ENCODE results near the gene XCL2.
A peak's percentile ranks its signal among the peaks of the same experiment; 100 is the strongest.
"Not testable (repeated sequence)": the region's sequence is repeated elsewhere in the genome, so short reads cannot be mapped to it uniquely, and the experiment has no call there.

XCL2 gene

DNA sequence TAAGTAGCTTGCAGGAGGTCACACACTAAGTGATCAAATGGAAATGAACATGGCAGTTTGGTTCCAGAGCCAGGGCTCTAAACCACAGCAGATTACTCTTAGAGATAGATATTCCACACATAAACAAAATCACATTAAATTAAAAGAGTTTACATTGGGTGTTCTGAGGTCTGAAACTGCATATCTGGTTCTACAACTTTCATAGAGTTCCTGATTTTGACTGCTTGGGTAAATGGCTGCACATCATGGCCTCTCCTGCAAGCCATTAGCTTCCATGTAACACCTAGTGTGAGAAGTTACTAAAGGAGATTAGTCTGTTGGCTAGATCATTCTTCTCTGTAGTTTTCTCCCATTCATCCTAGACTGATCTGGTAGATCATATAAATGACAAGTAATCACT, 12.8 kb upstream of the XCL2 start:
- no peak for DNase-seq (ENCODE audit: low spot score)

GRCh38 chr1:168555508-168556046, 11.8 kb upstream of the XCL2 start:
- DNase-seq (ENCODE audit: low spot score) = no peak

DNA sequence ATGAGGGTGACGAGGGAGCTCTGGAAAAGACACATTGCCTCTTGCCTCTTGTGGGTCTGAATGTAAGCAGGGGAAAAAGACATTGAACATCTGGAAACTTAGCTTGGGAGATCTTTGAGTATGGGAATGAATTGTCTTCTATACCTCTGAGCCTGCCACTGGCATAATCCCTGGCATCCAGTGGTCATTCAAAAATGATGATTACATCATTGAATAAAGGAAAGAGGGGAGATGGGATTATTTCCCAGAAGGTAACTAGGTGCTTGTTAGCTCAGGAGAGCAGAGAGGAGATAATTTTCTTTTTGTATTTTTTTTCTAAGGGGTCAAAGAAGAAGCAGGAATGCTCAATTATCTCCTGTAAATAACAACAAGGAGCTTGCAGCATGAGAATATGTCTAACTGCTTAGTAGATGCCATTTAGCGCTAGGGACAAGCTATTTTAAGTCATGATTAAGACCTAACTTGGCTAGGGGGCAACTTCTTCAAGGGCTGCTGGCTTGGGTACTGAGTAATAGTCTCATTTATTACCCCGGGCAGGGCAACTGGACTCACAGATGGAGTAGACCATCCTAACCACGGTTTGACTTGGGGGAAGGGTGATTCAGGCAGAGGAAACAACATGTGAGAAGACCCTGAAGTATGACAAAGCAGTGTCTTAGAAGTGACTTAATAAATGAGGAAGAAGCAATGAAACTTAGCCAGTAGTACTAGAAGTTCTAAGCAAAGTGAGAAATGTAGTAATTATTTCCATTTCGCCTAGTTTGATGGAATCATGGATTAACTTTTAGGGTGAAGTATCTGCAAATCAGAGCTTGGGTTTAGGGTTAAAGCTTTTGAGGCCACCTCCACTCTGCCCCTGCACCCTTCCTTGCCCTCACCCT, 11.0 kb upstream of the XCL2 start:
- no peak for DNase-seq (ENCODE audit: low spot score)

DNA sequence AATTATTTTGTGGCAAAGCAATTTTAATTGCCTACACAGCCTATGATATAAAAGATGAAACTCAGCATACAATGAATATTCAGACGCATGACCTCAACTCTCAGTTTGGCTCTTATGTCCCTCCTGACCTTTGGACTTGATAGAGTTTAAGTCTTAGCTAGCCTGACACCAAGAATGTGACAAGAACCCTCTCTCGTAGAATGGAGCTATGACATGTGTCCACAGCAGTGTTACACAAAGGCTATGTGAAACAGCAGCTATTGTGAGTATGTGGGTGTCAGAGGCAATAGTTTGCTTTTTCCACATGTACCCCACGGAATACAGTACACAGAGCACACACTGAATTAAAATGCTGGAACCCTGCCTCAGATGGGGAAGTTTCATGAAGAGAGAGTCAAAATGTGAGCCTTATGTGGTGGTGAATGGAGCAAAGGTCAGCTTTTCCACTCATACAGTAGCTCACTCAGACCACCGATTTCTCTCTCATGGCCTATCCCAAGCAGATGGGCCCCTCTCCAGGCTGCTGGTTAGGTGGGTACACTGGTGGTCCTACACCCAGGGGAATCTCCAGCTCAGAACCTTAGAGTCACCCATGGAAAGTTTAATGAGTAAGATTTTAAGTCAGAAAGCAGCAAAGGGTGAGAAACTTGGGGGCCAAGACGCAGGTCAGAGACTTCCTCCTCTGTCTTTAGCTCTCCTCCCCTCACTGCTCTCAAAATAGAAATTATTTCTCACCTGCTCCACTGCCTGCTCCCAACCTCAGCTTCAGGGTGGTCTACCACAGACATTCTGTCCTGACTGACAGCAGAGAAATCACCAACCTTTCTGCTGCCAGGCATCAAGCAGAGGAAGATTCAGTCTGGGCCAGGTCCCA, 10.1 kb upstream of the XCL2 start:
- no peak for DNase-seq (ENCODE audit: low spot score)

GRCh38 chr1:168552961-168553360, 9.2 kb upstream of the XCL2 start:
- no peak for DNase-seq (ENCODE audit: low spot score)

- DNase-seq (ENCODE audit: low spot score) = no peak
These were observed 7.9 kb upstream of the XCL2 start for GRCh38 chr1:168551688-168552087.

DNA sequence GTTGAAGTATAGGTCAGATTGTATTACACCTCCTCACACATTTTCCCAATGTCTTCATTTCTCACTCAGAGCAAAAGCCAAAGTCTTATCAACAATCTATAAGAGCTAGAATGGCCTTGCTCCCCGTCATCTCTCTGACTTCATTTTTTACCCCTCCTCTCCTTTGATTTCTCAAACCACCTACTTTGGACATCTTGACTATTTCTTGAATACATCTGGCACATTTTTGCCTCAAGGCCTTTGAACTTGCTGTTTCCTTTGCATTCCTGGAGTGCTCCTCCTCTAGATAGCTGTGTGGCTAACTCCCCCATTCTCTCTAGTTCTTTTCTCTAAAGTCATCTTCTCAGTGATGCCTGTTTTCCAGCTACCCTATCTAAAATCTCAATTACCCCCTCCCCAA, 7.2 kb upstream of the XCL2 start:
- DNase-seq (ENCODE audit: low spot score) = no peak

GRCh38 chr1:168546553-168546895, 2.7 kb upstream of the XCL2 start:
- DNase-seq (ENCODE audit: low spot score) = not testable (repeated sequence)

GRCh38 chr1:168545678-168546552, 2.1 kb upstream of the XCL2 start:
- peak; percentile 37 for DNase-seq (ENCODE audit: low spot score)

DNA sequence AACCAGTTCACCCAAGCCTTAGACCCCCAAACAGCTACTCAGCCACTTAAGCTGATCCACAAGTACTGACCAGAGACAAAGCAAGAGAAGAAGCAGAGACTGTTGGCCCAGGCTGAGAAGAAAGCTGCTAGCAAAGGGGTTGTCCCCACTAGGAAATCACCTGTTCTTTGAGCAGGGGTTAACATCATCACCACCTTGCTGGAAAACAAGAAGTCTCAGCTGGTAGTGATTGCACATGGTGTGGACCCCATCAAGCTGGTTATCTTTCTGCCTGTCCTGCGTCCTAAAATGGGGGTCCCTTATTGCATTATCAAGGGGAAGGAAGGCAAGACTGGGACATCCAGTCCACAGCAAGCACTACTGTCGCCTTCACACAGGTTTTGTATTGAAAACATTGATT, 819 bp downstream of the XCL2 start:
- not testable (repeated sequence) for DNase-seq (ENCODE audit: low spot score)

- DNase-seq (ENCODE audit: low spot score) = not testable (repeated sequence)
These were observed 3.0 kb downstream of the XCL2 start for GRCh38 chr1:168540798-168541197.

GRCh38 chr1:168535536-168535935, 8.3 kb downstream of the XCL2 start:
- no peak for DNase-seq (ENCODE audit: low spot score)

DNA sequence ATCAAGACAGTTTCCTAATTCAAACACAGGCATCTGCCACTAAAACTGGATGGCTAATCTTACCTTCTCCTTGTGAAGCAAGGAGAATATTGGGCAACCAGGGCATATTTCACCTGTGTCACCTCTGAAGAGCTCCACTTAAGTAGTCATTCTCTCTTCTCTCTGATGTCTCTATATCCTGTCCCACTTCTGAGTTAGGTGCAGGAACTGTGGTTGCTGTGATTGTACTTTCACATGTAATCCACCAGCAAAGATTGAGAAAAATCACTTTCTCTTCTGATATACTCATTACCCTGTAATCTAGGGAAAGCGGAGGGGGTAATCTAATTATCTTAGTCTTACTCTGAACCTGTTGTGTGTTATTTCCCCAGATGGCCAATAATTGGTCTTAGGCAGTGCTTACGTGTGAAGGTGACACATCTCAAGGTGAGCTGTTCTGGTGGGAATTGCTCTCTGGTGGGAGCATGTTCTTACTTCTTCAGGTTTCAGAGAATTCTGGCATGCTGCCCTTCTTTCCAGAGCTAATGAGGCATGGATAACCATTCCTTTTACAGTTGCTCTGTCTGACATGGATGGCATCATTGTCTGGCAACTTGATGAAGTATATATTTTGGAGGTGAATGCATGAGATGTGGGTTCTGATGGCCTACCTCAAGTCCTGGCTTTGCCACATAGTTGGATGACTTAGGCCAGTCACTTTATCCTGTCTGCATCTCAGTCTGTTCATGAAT, 12.0 kb downstream of the XCL2 start:
- DNase-seq (ENCODE audit: low spot score) = no peak

GRCh38 chr1:168529518-168529917, 14.3 kb downstream of the XCL2 start:
- no peak for DNase-seq (ENCODE audit: low spot score)

- DNase-seq (ENCODE audit: low spot score) = no peak
These were observed 22.3 kb downstream of the XCL2 start for GRCh38 chr1:168521401-168522000.

GRCh38 chr1:168520832-168521231, 23.0 kb downstream of the XCL2 start:
- DNase-seq (ENCODE audit: low spot score) = no peak

GRCh38 chr1:168520052-168520751, 23.6 kb downstream of the XCL2 start:
- DNase-seq (ENCODE audit: low spot score) = no peak

- DNase-seq (ENCODE audit: low spot score) = no peak
These were observed 25.0 kb downstream of the XCL2 start for GRCh38 chr1:168518813-168519212.

DNA sequence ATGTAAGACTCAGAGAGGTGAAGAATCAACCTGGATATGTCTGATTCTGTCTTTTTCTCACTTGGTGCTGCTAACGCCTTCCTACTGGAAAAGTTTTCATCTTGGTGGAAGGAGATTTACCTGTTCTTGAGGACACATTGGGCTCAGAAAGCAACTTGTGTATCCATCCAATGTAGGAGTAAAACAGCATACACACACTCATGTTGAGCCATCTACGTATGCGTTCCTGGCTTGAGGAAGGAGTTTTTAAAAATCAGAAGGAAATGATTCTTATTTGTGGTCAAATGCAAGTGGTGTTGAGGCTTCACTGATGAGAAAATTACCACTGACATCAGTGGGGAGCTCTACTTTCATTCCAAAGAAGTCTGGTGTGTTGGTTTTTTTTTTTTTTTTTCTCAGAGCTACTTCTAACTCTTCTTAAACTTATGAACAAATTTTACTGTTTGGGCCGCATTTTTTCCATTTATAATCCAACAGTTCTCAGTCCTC, 25.6 kb downstream of the XCL2 start:
- DNase-seq (ENCODE audit: low spot score) = no peak

GRCh38 chr1:168514455-168514854, 29.3 kb downstream of the XCL2 start:
- no peak for DNase-seq (ENCODE audit: low spot score)
